SU-DHL-6 (cell line): ENCODE results near the gene CDC25B.

ENCODE experiments used
- EZH2phosphoT487 ChIP-seq: fragments of 200-600 bp; sonication (generic), shearing (Covaris generic); conservative IDR thresholded peaks from 2 replicates; pipeline ENCODE4 v1.6.1; 2018; ENCODE audit warnings: mild to moderate bottlenecking, antibody characterized with exemption, low read length, moderate library complexity, mixed read lengths
- TF ChIP-seq, protein P1 (sequence below): fragments of 200-600 bp; sonication (generic); IDR thresholded peaks from one replicate; pipeline ENCODE4 v1.5.1; 2017; ENCODE audit warnings: antibody characterized with exemption, mild to moderate bottlenecking, low read length, moderate library complexity; ENCODE audit not compliant: insufficient read depth, poor library complexity, severe bottlenecking

GRCh38 chr20:3777716-3778629 is 18.1 kb upstream of the CDC25B start:
- TF ChIP-seq, protein P1, sequence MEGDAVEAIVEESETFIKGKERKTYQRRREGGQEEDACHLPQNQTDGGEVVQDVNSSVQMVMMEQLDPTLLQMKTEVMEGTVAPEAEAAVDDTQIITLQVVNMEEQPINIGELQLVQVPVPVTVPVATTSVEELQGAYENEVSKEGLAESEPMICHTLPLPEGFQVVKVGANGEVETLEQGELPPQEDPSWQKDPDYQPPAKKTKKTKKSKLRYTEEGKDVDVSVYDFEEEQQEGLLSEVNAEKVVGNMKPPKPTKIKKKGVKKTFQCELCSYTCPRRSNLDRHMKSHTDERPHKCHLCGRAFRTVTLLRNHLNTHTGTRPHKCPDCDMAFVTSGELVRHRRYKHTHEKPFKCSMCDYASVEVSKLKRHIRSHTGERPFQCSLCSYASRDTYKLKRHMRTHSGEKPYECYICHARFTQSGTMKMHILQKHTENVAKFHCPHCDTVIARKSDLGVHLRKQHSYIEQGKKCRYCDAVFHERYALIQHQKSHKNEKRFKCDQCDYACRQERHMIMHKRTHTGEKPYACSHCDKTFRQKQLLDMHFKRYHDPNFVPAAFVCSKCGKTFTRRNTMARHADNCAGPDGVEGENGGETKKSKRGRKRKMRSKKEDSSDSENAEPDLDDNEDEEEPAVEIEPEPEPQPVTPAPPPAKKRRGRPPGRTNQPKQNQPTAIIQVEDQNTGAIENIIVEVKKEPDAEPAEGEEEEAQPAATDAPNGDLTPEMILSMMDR: no peak
- TF ChIP-seq EZH2phosphoT487: no peak
